Naive thymus-derived CD4-positive, alpha-beta T cell (primary cell): ENCODE measurements around the gene SERINC3. TPM values are rescaled to one million over a fixed set of nuclear protein-coding genes. Genes with fewer than 3 reads are reported as not detected.

Experiments
- ATAC-seq: fragments of 150-1000 bp; cut with Tn5 transposase; 2 replicates; pipeline ENCODE4 v1.10.0; 2021; ENCODE audit warnings: mild to moderate bottlenecking, moderate library complexity
- CTCF ChIA-PET: fragments of 350-600 bp; sonication (Branson Sonifier 250); formaldehyde crosslinking; loops from one replicate; lab custom pipeline; 2021; ENCODE audit warnings: antibody characterized with exemption; lab: Charles Lee
- POLR2A ChIA-PET: fragments of 350-600 bp; sonication (Branson Sonifier 250); formaldehyde crosslinking; loops from one replicate; lab custom pipeline; 2021; ENCODE audit warnings: antibody characterized with exemption, inconsistent platforms; lab: Charles Lee
- DNase-seq, 9 donors: peaks; one replicate each; pipeline versions ENCODE4 v3.0.0 to v3.0.0-alpha.2; 2020 to 2022; ENCODE audit warnings: mixed read lengths in 1 of 9
- H3K27ac ChIP-seq: one replicate; pipeline ENCODE4 v1.7.0; 2013; ENCODE audit warnings: mild to moderate bottlenecking, low read depth, low read length, moderate library complexity
- H3K27me3 ChIP-seq, 2 donors: one replicate each; pipeline ENCODE4 v1.7.0; 2013; ENCODE audit warnings: low read length in 2 of 2, mild to moderate bottlenecking in 2 of 2, moderate library complexity in 2 of 2; ENCODE audit not compliant: control insufficient read depth in 2 of 2, insufficient read depth in 2 of 2
- H3K36me3 ChIP-seq, 3 experiments: 1 replicate in 2 of 3; 2 replicates in 1 of 3; pipeline ENCODE4 v1.7.0; 2013; ENCODE audit warnings: low read length in 3 of 3, mild to moderate bottlenecking in 3 of 3, moderate library complexity in 1 of 3; ENCODE audit not compliant: insufficient read depth in 3 of 3, control insufficient read depth in 2 of 3
- H3K4me1 ChIP-seq, 2 donors: one replicate each; pipeline ENCODE4 v1.7.0; 2013; ENCODE audit warnings: low read length in 2 of 2, mild to moderate bottlenecking in 2 of 2, moderate library complexity in 1 of 2; ENCODE audit not compliant: control insufficient read depth in 2 of 2, insufficient read depth in 2 of 2
- H3K4me3 ChIP-seq: 2 replicates; pipeline ENCODE4 v1.7.0; 2013; ENCODE audit warnings: mild to moderate bottlenecking, low read length
- H3K9me3 ChIP-seq, 3 experiments: 1 replicate in 2 of 3; 2 replicates in 1 of 3; pipeline ENCODE4 v1.7.0; 2013; ENCODE audit warnings: low read length in 3 of 3; ENCODE audit not compliant: control insufficient read depth in 2 of 3
- H3K27ac Mint-ChIP-seq, 9 donors: one replicate each; pipeline ENCODE4 v1.8.0; 2020 to 2022; ENCODE audit warnings: mixed read lengths in 9 of 9, mild to moderate bottlenecking in 8 of 9, moderate library complexity in 5 of 9, inconsistent platforms in 2 of 9
- H3K27me3 Mint-ChIP-seq, 5 donors: one replicate each; pipeline ENCODE4 v1.8.0; 2021 to 2022; ENCODE audit warnings: mixed read lengths in 5 of 5, mild to moderate bottlenecking in 1 of 5
- H3K36me3 Mint-ChIP-seq, 5 donors: one replicate each; pipeline ENCODE4 v1.8.0; 2020 to 2022; ENCODE audit warnings: mixed read lengths in 5 of 5, mild to moderate bottlenecking in 3 of 5, inconsistent platforms in 1 of 5
- H3K4me1 Mint-ChIP-seq, 7 donors: one replicate each; pipeline ENCODE4 v1.8.0; 2020 to 2022; ENCODE audit warnings: mixed read lengths in 7 of 7, mild to moderate bottlenecking in 3 of 7, inconsistent platforms in 1 of 7
- H3K4me3 Mint-ChIP-seq, 10 donors: one replicate each; pipeline ENCODE4 v1.8.0; 2020 to 2022; ENCODE audit warnings: mild to moderate bottlenecking in 10 of 10, mixed read lengths in 10 of 10, moderate library complexity in 6 of 10, inconsistent platforms in 2 of 10
- H3K9me3 Mint-ChIP-seq, 11 donors: one replicate each; pipeline ENCODE4 v1.8.0; 2020 to 2022; ENCODE audit warnings: mixed read lengths in 11 of 11, mild to moderate bottlenecking in 4 of 11, inconsistent platforms in 1 of 11, moderate library complexity in 1 of 11
- intact Hi-C, 2 donors: fragments of 100-400 bp; cut with micrococcal nuclease; formaldehyde crosslinking; loops; one replicate each; pipeline ENCODE4 v1.15.1; 2023
- polyA plus RNA-seq, 2 donors: library from polyadenylated mRNA; unstranded; fragments of 300-500 nt; fragmentation: Illumina TruSeq; gene quantifications; one replicate each; pipeline ENCODE4 v1.2.3, GENCODE V29; 2021
- total RNA-seq, 6 experiments: library from RNA in 5 of 6; stranded (reverse) in 5 of 6; gene quantifications; 1 replicate in 5 of 6; 2 replicates in 1 of 6; pipeline ENCODE4 v1.2.3 and lab custom pipeline; 2021 to 2026

Gene SERINC3
- total and polyA plus RNA-seq, 7 experiments from 2014 or later = 59.7 to 199 (median 82.7) TPM

GRCh38 chr20:44517454-44517853 lies 4.4 kb downstream of the SERINC3 start:
- POLR2A ChIA-PET = no interaction called here
- peaks cover 0 to 15% (median 5%) of the 10 kb centered on the region in 3 experiments for H3K36me3 ChIP-seq
- no peaks in the 10 kb centered on the region for H3K9me3 ChIP-seq
- no peak for ATAC-seq
- H3K4me1 ChIP-seq = peaks cover 24 to 40% of the 10 kb centered on the region in 2 donors
- CTCF ChIA-PET = interaction anchor here (0.7 kb wide), 1 partner anchor 457 kb away, joined by 3 read pairs; no protein-coding TSS in a partner anchor
- Mint-ChIP-seq H3K36me3 (peaks cover 4 to 24% (median 5%) of the 10 kb centered on the region in 5 donors), H3K27ac (peak overlapping the region in 8 of 9 donors; percentile 1 to 70 (median 58)), H3K27me3 (no peaks in the 10 kb centered on the region), H3K9me3 (peaks cover 0 to 4% (median 0%) of the 10 kb centered on the region in 11 donors), H3K4me1 (peaks cover 40 to 85% (median 73%) of the 10 kb centered on the region in 7 donors), H3K4me3 (peak overlapping the region in 9 of 10 donors; percentile 8 to 72 (median 44))
- peak overlapping the region; percentile 37 for H3K27ac ChIP-seq
- no peaks in the 10 kb centered on the region for H3K27me3 ChIP-seq
- DNase-seq = no peak
- no peak overlapping the region for H3K4me3 ChIP-seq
- intact Hi-C loops = no loop called here

GRCh38 chr20:44516491-44516890 lies 5.4 kb downstream of the SERINC3 start:
- no peak for ATAC-seq
- ChIA-PET CTCF (no interaction called here), POLR2A (no interaction called here)
- Histone ChIP-seq H3K27ac (peak overlapping the region; percentile 44), H3K36me3 (peaks cover 0 to 18% (median 5%) of the 10 kb centered on the region in 3 experiments), H3K9me3 (no peaks in the 10 kb centered on the region), H3K4me1 (peaks cover 22 to 40% of the 10 kb centered on the region in 2 donors), H3K4me3 (no peak overlapping the region), H3K27me3 (no peaks in the 10 kb centered on the region)
- peaks cover 4 to 26% (median 5%) of the 10 kb centered on the region in 5 donors for H3K36me3 Mint-ChIP-seq
- DNase-seq = no peak
- H3K27me3 Mint-ChIP-seq = no peaks in the 10 kb centered on the region
- intact Hi-C loops = no loop called here
- peaks cover 36 to 81% (median 69%) of the 10 kb centered on the region in 7 donors for H3K4me1 Mint-ChIP-seq
- peak overlapping the region in 4 of 10 donors; percentile 5 to 49 (median 28) for H3K4me3 Mint-ChIP-seq
- H3K9me3 Mint-ChIP-seq = no peaks in the 10 kb centered on the region
- peak overlapping the region in 4 of 9 donors; percentile 25 to 80 (median 58) for H3K27ac Mint-ChIP-seq

- ChIA-PET CTCF (no interaction called here), POLR2A (no interaction called here)
- Mint-ChIP-seq H3K27ac (peak overlapping the region in 7 of 9 donors; percentile 15 to 78 (median 32)), H3K9me3 (no peaks in the 10 kb centered on the region), H3K27me3 (no peaks in the 10 kb centered on the region), H3K4me1 (peaks cover 22 to 61% (median 47%) of the 10 kb centered on the region in 7 donors), H3K36me3 (peaks cover 6 to 28% (median 10%) of the 10 kb centered on the region in 5 donors), H3K4me3 (peak overlapping the region in 3 of 10 donors; percentile 5 to 54 (median 5))
- Histone ChIP-seq H3K9me3 (no peaks in the 10 kb centered on the region), H3K27me3 (no peaks in the 10 kb centered on the region), H3K36me3 (peaks cover 8 to 40% (median 9%) of the 10 kb centered on the region in 3 experiments), H3K27ac (no peak overlapping the region), H3K4me3 (no peak overlapping the region), H3K4me1 (peaks cover 4 to 16% of the 10 kb centered on the region in 2 donors)
- ATAC-seq = no peak
- intact Hi-C loops = loop anchor here in 1 of 2 donors (1.0 kb wide), 1 partner anchor 8 kb away; the partner anchor contains the start of gene SERINC3
- DNase-seq = no peak
Observed at GRCh38 chr20:44513871-44514270, 8.0 kb downstream of the SERINC3 start.

- ChIA-PET CTCF (no interaction called here), POLR2A (interaction anchor here (0.8 kb wide), 1 partner anchor 22 kb away, joined by 3 read pairs; no protein-coding TSS in a partner anchor)
- H3K4me3 Mint-ChIP-seq = no peak overlapping the region
- ATAC-seq (no peak), DNase-seq (no peak)
- no peaks in the 10 kb centered on the region for H3K27me3 Mint-ChIP-seq
- H3K27ac ChIP-seq = no peak overlapping the region
- H3K9me3 ChIP-seq = no peaks in the 10 kb centered on the region
- H3K36me3 Mint-ChIP-seq = peaks cover 5 to 21% (median 13%) of the 10 kb centered on the region in 5 donors
- peaks cover 0 to under 1% of the 10 kb centered on the region in 2 donors for H3K4me1 ChIP-seq
- H3K27me3 ChIP-seq = no peaks in the 10 kb centered on the region
- intact Hi-C loops = no loop called here
- no peaks in the 10 kb centered on the region for H3K9me3 Mint-ChIP-seq
- H3K4me1 Mint-ChIP-seq = peaks cover 8 to 27% (median 20%) of the 10 kb centered on the region in 7 donors
- peak overlapping the region in 2 of 9 donors; percentile 9 to 27 for H3K27ac Mint-ChIP-seq
- H3K36me3 ChIP-seq = peaks cover 15 to 79% (median 22%) of the 10 kb centered on the region in 3 experiments
- no peak overlapping the region for H3K4me3 ChIP-seq
Observed at GRCh38 chr20:44509762-44510161, 12.1 kb downstream of the SERINC3 start.

GRCh38 chr20:44504402-44505307 lies 17.2 kb downstream of the SERINC3 start:
- H3K27ac ChIP-seq = peak overlapping the region; percentile 20
- H3K9me3 ChIP-seq = no peaks in the 10 kb centered on the region
- intact Hi-C loops = no loop called here
- Mint-ChIP-seq H3K4me1 (peaks cover 0 to 5% (median 0%) of the 10 kb centered on the region in 7 donors), H3K27ac (peak overlapping the region in 3 of 9 donors; percentile 10 to 82 (median 31)), H3K9me3 (peaks cover 0 to 2% (median 0%) of the 10 kb centered on the region in 11 donors), H3K27me3 (no peaks in the 10 kb centered on the region), H3K36me3 (peaks cover 10 to 40% (median 20%) of the 10 kb centered on the region in 5 donors), H3K4me3 (no peak overlapping the region)
- CTCF ChIA-PET = no interaction called here
- no peak overlapping the region for H3K4me3 ChIP-seq
- no peaks in the 10 kb centered on the region for H3K27me3 ChIP-seq
- H3K4me1 ChIP-seq = no peaks in the 10 kb centered on the region
- H3K36me3 ChIP-seq = peaks cover 28 to 98% (median 48%) of the 10 kb centered on the region in 3 experiments
- POLR2A ChIA-PET = interaction anchor here (0.5 kb wide), 1 partner anchor 28 kb away, joined by 4 read pairs; no protein-coding TSS in a partner anchor
- ATAC-seq = no peak
- DNase-seq = no peak

- intact Hi-C loops = no loop called here
- Histone ChIP-seq H3K4me3 (no peak overlapping the region), H3K4me1 (no peaks in the 10 kb centered on the region), H3K27ac (no peak overlapping the region), H3K36me3 (peaks cover 32 to 95% (median 44%) of the 10 kb centered on the region in 3 experiments), H3K9me3 (no peaks in the 10 kb centered on the region), H3K27me3 (no peaks in the 10 kb centered on the region)
- DNase-seq = no peak
- H3K9me3 Mint-ChIP-seq = peaks cover 0 to 2% (median 0%) of the 10 kb centered on the region in 11 donors
- no peaks in the 10 kb centered on the region for H3K27me3 Mint-ChIP-seq
- peaks cover 0 to 6% (median 3%) of the 10 kb centered on the region in 7 donors for H3K4me1 Mint-ChIP-seq
- H3K27ac Mint-ChIP-seq = peak overlapping the region in 4 of 9 donors; percentile 28 to 56 (median 38)
- peaks cover 18 to 38% (median 24%) of the 10 kb centered on the region in 5 donors for H3K36me3 Mint-ChIP-seq
- ChIA-PET CTCF (interaction anchor here (1.7 kb wide), 1 partner anchor 107 kb away, joined by 5 read pairs; no protein-coding TSS in a partner anchor), POLR2A (no interaction called here)
- H3K4me3 Mint-ChIP-seq = no peak overlapping the region
- no peak for ATAC-seq
Observed at GRCh38 chr20:44502968-44503367, 18.9 kb downstream of the SERINC3 start.
